GM13977 (cell line): ENCODE measurements around the gene ATP1A2.

Experiments used
- DNase-seq: peaks from one replicate; pipeline ENCODE4 v3.0.0; 2012; ENCODE audit warnings: low spot score
- in situ Hi-C: fragments of 300-500 bp; cut with MboI; formaldehyde crosslinking; loops from one replicate; pipeline ENCODE4 v1.12.0; 2022; ENCODE audit warnings: low sequenced_read_pairs, low pct_unique_long_range_greater_than_20kb, mixed read lengths, inconsistent platforms; ENCODE audit not compliant: unreplicated experiment
- TF ChIP-seq, protein P1 (sequence below): IDR thresholded peaks from 2 replicates; pipeline ENCODE4 v1.5.1; 2012; ENCODE audit warnings: mild to moderate bottlenecking, control low read depth; ENCODE audit not compliant: insufficient read depth; ENCODE audit errors: extremely low read depth, missing control alignments

The ATP1A2 gene

GRCh38 chr1:160115545-160116282 is at the start of gene ATP1A2:
ATP1A2 (plus strand) TSS chr1:160115759; CDS start chr1:160115862, 103 bp downstream.
- in situ Hi-C loops, result no loop called here
- no peak for DNase-seq
- TF ChIP-seq, protein P1, sequence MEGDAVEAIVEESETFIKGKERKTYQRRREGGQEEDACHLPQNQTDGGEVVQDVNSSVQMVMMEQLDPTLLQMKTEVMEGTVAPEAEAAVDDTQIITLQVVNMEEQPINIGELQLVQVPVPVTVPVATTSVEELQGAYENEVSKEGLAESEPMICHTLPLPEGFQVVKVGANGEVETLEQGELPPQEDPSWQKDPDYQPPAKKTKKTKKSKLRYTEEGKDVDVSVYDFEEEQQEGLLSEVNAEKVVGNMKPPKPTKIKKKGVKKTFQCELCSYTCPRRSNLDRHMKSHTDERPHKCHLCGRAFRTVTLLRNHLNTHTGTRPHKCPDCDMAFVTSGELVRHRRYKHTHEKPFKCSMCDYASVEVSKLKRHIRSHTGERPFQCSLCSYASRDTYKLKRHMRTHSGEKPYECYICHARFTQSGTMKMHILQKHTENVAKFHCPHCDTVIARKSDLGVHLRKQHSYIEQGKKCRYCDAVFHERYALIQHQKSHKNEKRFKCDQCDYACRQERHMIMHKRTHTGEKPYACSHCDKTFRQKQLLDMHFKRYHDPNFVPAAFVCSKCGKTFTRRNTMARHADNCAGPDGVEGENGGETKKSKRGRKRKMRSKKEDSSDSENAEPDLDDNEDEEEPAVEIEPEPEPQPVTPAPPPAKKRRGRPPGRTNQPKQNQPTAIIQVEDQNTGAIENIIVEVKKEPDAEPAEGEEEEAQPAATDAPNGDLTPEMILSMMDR, result no peak

- TF ChIP-seq, protein P1, result no peak
- in situ Hi-C loops, result no loop called here
- DNase-seq, result no peak
These were observed 48.5 kb upstream of the ATP1A2 start for GRCh38 chr1:160066829-160067745.

GRCh38 chr1:160068225-160068624 is 47.3 kb upstream of the ATP1A2 start:
- TF ChIP-seq, protein P1, result no peak
- DNase-seq, result no peak
- in situ Hi-C loops, result no loop called here

DNA sequence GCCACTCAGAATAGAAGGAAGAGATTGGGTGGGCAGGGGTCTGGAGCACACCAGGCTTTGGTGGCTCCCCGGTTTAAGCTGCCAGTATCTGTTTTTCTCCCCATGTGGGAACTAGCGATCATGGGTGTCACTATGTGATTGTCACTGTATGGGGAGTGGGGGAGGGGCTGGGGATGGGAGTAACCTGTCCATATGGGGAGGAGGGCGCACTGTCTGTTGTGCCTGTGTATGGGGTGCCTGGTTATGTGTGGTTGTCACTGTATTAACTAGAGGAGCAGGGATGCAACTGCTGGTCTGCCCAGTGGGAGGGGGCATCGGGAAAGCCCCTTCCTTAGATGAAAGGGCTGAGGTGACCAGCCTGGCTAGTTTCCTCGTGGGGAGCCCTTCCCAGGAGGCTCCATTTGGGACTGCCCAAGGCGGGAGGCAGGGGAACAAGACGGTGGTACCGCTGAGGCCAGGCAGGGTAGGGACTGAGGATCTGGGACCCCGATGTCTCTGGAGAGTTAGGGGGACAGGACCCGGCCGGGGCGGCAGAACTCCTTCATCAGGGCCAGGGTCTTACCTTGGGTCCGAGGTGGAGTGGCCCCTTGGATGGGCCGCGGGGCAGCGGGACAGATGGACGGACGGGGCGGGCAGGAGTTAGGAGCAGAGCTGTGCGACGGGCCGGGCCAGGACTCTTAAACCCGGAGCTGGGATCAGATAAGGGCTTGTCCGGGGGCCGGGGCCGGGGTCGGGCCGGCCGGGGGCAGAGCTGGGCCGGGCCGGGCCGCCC is 45.9 kb upstream of the ATP1A2 start, which contains the start of gene KCNJ10:
TSS of gene KCNJ10 (minus strand) at position 701 of the 772 bp plus-strand sequence. CDS start 27,628 bp downstream, outside the sequence.
- DNase-seq, result no peak
- in situ Hi-C loops, result no loop called here
- TF ChIP-seq, protein P1, result no peak

GRCh38 chr1:160070243-160071163 is 45.1 kb upstream of the ATP1A2 start:
- DNase-seq, result peak; percentile 88
- in situ Hi-C loops, result no loop called here
- TF ChIP-seq, protein P1, result no peak
